IPS DF 19.7 (cell line): Measurements from ENCODE around the gene HOXB7.

Source experiments
- DNase-seq: peaks from one replicate; pipeline ENCODE4 v3.0.0-alpha.2; 2013; ENCODE audit warnings: low read depth, low spot score

HOXB7 gene

DNA sequence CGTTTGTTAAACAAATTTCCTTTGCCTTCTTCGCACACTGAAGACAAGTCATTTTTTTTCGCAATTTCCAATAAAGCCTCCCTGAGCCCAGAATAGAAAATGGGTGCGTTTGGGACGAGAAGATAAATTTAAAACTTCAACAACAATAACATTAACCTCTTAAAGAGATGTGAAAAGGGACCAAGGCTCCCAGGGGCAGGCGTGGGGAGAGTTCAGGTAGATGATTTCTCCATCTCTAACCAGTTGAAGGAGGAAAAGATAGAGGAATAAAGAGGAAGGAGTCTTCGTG is 31.4 kb downstream of the HOXB7 start:
- DNase-seq, result no peak

- no peak for DNase-seq
These were observed 32.0 kb downstream of the HOXB7 start for GRCh38 chr17:48578616-48579470.

DNA sequence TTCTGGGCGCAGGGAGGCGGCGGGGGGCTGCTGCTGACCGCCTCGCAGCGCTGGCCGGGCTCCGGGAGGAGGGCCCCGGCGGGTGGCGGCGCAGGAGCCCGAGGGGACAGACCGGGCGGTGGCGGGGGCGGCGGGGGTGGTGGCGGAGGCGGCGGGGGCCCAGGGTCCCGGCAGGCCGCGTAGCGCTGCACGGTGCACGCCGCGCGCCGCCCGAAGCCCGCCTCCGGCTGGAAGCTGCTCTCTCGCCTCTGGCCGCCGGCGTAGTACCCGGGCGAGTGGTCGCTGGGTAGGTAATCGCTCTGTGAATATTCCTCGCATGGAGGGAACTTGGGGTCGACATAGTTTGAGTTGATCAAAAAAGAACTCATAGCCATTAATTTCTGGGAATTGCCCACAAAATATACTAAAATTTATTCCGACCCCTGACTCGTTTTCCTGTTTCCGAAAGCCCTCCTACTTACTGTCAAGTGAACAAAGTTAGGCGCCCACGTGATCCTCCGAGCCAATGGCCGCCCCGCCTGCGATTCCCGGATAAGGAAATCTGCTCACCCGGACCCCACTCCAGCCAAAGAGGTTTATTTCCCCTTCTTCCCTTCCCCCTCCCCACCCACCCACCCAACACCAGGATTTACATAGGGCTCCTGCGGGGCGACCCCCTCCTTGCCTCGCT is 32.7 kb downstream of the HOXB7 start, which contains the start of gene HOXB4:
HOXB4 (minus strand) TSS at position 405 of the 670 bp plus-strand sequence; CDS start at position 374, 31 bp downstream.
- no peak for DNase-seq

GRCh38 chr17:48577330-48577945 is 33.4 kb downstream of the HOXB7 start:
- no peak for DNase-seq

GRCh38 chr17:48576479-48577309 is 34.1 kb downstream of the HOXB7 start:
- no peak for DNase-seq

- no peak for DNase-seq
These were observed 34.9 kb downstream of the HOXB7 start for GRCh38 chr17:48575673-48576478.

DNA sequence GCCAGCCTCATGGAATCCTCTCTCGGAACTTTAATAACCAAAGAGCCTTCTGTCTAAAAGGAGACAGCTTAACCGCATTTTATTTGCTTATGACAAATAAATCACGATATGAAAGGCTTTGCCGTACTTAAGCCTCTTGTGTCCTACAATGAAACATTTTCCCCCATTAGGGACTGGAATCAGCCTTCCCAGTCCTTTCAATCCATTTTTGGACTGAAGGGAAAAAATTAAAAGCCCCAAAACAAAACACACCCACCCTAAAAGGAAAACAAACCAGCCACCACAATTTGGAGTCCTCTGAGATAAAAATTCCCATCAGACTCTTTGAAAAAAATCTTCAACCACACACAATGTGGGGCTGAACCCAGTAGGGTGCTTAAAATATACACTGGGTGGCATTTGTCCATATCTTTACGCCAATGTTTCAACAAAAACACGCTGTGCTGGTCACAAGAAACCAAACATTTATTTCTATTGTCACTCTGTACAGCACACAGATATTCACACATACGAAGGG is 35.7 kb downstream of the HOXB7 start:
- DNase-seq, result no peak

- DNase-seq, result no peak
These were observed 36.2 kb downstream of the HOXB7 start for GRCh38 chr17:48574505-48575065.

DNA sequence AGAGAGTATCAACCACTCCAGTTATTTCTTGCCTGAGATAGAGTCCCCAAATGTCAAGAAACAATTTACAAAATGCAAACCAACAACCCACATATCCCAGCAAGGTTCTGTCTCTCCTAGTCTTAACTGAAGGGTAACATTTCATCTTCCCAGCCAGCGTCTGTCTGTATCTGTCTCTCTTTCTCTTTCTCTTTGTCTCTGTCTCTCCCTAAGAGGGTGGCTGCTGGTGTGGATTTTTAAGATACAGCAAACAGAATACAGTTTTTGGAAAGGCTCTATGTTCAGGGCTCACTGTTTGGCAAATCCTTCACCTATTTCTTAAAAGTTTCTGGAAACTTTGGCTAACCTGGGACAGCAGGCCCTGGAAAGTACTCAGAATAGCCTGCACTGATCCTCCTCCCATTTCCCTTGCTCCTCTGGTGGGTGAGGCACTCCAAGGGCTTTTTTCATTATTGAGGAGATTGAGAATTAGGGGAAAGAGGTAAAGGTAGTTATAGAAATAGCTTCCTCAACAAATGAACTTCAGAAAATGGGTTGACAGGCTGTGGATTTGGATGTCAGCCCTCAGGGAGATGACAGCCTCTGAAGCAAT is 38.9 kb downstream of the HOXB7 start:
- no peak for DNase-seq

DNA sequence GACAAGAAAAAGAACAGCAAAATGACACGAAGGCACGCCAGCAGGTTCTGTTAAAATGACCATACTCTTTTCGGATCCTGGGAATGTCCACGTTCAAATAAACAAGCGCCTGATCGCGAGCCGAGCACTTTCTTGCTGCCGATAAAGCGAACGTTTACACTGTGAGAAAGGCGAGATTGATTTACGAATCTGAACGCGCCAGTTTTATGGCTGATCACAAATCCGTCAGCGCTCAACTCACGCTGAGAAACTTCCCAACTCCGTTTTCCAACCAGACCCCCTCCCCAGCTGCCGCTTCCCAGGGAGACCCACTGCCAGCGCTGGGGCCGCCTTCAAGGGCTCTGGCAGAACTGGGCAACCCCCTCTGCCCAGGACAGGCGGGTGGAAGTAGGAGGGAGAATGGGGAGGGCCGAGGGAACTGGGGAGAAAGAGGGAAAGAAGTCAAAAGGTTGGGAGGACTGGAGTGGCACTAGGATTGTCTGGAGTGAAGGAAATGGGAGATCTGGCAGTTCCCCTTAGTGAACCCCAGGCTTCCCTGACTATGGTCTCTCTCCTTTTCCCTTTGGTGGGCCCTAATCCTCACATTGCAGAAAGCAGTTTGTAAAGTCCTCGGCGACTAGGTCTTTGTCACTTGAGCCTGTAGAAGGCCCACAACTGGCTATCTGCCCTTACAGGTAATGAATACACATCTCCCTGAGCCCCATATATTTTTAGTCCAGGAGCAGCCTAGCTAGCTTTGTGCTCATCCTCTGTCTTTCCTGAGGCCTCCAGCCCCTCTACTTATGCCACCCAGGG is 39.6 kb downstream of the HOXB7 start:
- DNase-seq, result no peak

GRCh38 chr17:48570325-48571023 is 40.3 kb downstream of the HOXB7 start:
- no peak for DNase-seq

DNA sequence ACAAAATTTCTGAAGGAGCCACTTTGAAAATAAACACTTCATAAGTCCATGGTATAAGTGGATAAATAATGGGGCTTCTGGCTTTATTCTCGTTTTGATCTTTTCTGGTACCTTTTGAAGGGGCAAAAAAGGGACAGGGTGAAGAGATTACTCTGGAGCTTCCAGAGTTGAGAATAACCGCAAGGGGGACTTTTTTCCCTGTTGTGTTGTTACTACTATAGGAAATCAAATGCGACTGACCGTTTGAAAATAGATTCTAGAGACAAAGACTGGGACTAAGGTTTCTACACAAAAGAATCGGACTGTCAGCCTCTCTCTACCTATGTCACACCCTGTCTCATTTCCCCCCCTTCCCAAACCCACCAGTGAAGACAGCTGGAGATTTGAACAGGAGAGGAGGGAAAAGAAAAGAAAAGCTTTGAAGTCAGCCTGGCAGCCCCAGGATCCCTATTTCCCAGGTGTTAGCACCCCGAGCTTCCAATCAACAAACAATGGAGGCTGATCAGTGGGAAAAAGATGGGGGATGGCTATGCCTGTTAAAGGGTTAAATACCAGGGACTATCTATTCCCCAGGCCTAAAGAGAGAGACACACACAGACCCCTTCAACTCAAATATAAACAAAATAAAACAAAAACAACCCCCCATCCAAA is 41.0 kb downstream of the HOXB7 start:
- DNase-seq, result no peak

- DNase-seq, result no peak
These were observed 41.6 kb downstream of the HOXB7 start for GRCh38 chr17:48569240-48569582.

DNA sequence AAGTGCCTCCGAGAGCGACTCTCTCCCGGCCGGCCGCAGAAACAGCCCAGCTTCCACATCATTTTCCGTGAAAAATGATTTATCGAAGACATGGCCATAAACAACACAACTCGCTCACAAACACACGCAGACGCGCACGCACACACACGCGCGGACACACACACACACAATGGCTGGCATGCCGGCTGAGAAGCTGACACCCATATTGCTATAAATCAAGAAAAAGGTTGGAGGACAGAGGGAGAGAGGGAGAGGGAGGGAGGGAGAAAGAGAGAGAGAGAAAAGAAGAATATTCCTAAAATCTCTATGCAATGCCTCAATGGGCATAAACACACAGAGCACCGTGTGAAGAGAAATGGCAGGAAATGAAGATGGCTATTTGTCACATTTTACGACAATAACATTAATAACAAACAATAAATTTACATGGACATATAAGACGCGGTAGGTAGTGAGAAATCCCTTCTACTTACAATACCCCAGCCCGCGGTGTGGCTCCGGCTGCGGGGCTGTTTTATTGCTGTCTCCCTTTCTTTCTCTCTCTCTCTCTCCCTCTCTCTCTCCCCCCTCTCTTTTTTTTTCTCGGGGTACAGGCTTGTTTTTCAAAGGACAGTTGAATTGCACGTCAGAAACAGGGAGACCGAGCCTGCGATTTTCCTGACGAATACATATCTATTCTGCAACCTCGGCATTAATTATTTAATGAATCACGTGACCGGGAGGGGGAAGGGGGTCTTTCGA is 42.1 kb downstream of the HOXB7 start:
- DNase-seq, result no peak

GRCh38 chr17:48567646-48568354 is 43.0 kb downstream of the HOXB7 start:
- DNase-seq, result no peak

DNA sequence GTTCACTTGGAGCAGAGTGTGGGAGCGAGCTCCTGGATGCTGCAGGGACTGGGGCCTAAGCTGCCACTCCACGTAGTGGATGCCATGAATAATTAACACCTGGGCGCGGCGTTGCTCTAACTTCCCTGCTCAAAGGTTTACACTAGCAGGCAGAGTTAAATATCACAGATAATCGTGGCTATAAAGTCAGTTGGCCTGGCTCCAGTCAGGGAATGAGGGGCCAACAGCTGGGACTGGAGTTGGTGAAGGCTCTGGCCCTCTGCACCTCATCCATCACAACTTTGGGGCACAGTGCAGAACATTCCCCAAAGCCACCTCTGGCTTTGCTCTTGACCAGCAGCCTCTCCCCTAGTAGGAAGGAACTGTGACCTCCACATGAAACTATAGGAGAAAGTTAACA is 43.6 kb downstream of the HOXB7 start:
- DNase-seq, result no peak

DNA sequence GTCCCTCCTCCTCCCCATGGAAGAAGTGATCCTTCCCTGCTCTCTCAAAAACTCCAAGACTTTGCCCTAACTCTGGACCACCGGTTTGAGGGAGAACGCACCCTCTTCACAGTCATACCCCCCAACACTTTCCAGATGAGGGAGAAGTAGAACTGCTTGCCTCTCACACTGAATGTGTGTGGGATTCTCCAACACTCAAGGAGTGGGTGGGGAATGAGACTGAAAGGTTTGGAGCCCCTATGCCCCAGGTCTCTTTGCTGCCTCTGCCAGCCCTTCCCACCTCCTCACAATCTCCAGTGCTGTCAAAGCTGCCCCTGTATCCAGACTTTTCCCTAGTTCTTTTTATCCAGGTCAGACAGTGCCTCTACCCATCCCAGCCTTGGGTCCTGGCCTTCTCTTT is 44.1 kb downstream of the HOXB7 start:
- DNase-seq, result no peak
